Liver (tissue), 9 donors: ENCODE results near the gene AGTRAP. TPM values are rescaled to one million over a fixed set of nuclear protein-coding genes. Genes with fewer than 3 reads are reported as not detected.

Source experiments
- DNase-seq: peaks from one replicate; pipeline ENCODE4 v3.0.0-alpha.2; 2017; ENCODE audit warnings: low spot score
- H3K27ac ChIP-seq, 2 donors: one replicate each; pipeline ENCODE4 v1.7.0; 2013; ENCODE audit warnings: inconsistent platforms in 2 of 2, low read length in 2 of 2, control low read depth in 1 of 2, low read depth in 1 of 2, mild to moderate bottlenecking in 1 of 2
- H3K27me3 ChIP-seq, 4 donors: one replicate each; pipeline versions ENCODE4 v1.6.1 to v1.7.0; 2013; ENCODE audit warnings: low read length in 3 of 4, inconsistent platforms in 1 of 4, mild to moderate bottlenecking in 1 of 4, moderate library complexity in 1 of 4; ENCODE audit not compliant: control insufficient read depth in 4 of 4, insufficient read depth in 4 of 4
- H3K36me3 ChIP-seq, 4 donors: one replicate each; pipeline versions ENCODE4 v1.6.1 to v1.7.0; 2013; ENCODE audit warnings: low read length in 3 of 4, mild to moderate bottlenecking in 3 of 4, low read depth in 1 of 4, moderate library complexity in 1 of 4; ENCODE audit not compliant: control insufficient read depth in 4 of 4, insufficient read depth in 3 of 4
- H3K4me1 ChIP-seq, 4 donors: one replicate each; pipeline versions ENCODE4 v1.6.1 to v1.7.0; 2013; ENCODE audit warnings: low read length in 3 of 4, mild to moderate bottlenecking in 3 of 4, moderate library complexity in 1 of 4; ENCODE audit not compliant: control insufficient read depth in 4 of 4, insufficient read depth in 4 of 4
- H3K4me3 ChIP-seq, 3 donors: one replicate each; pipeline versions ENCODE4 v1.6.1 to v1.7.0; 2013; ENCODE audit warnings: low read length in 3 of 3, control low read depth in 1 of 3, low read depth in 1 of 3, mild to moderate bottlenecking in 1 of 3
- H3K9ac ChIP-seq, 2 donors: one replicate each; pipeline ENCODE4 v1.7.0; 2013; ENCODE audit warnings: low read length in 2 of 2, mild to moderate bottlenecking in 2 of 2, moderate library complexity in 2 of 2, control low read depth in 1 of 2, low read depth in 1 of 2
- H3K9me3 ChIP-seq, 4 donors: one replicate each; pipeline versions ENCODE4 v1.6.1 to v1.7.0; 2013; ENCODE audit warnings: low read length in 3 of 4; ENCODE audit not compliant: control insufficient read depth in 4 of 4
- EGR1 ChIP-seq, 2 donors: IDR thresholded peaks; 2 replicates each; pipeline ENCODE4 v1.6.1; 2016 to 2018; ENCODE audit warnings: antibody characterized with exemption in 2 of 2, low read depth in 2 of 2
- FOXA1 ChIP-seq: IDR thresholded peaks from 2 replicates; pipeline ENCODE4 v1.6.1; 2016; ENCODE audit warnings: antibody characterized with exemption
- JUND ChIP-seq, 2 donors: IDR thresholded peaks; 2 replicates each; pipeline ENCODE4 v1.6.1; 2016; ENCODE audit warnings: antibody characterized with exemption in 2 of 2
- NR2F2 ChIP-seq: IDR thresholded peaks from 2 replicates; pipeline ENCODE4 v1.6.1; 2016; ENCODE audit warnings: antibody characterized with exemption
- RXRA ChIP-seq, 2 donors: IDR thresholded peaks; 2 replicates each; pipeline ENCODE4 v1.6.1; 2017 to 2018; ENCODE audit warnings: antibody characterized with exemption in 2 of 2, mild to moderate bottlenecking in 1 of 2
- SP1 ChIP-seq: IDR thresholded peaks from 2 replicates; pipeline ENCODE4 v1.6.1; 2018; ENCODE audit warnings: antibody characterized with exemption, mild to moderate bottlenecking
- TAF1 ChIP-seq: conservative IDR thresholded peaks from 2 replicates; pipeline ENCODE4 v1.6.1; 2016; ENCODE audit warnings: antibody characterized with exemption, mild to moderate bottlenecking
- YY1 ChIP-seq: IDR thresholded peaks from 2 replicates; pipeline ENCODE4 v1.6.1; 2016; ENCODE audit warnings: antibody characterized with exemption, mild to moderate bottlenecking
- WGBS: extraction: QIAGEN DNeasy Blood & Tissue Kit; methylation state at CpG from one replicate; pipeline ENCODE4 v1.1.7; 2013; 5-methylcytosine and 5-hydroxymethylcytosine counted together
- polyA plus RNA-seq, 2 donors: library from polyadenylated mRNA; stranded (reverse) in 1 of 2; unstranded in 1 of 2; fragments of 200-250 nt in 1 of 2; fragments of >200 nt in 1 of 2; fragmentation: Nextera tagmentation in 1 of 2; extraction: Ambion mirVana in 1 of 2; gene quantifications; one replicate each; pipeline versions ENCODE4 v1.2.1 to v1.2.3, GENCODE V29; 2013 to 2015
- total RNA-seq, 2 donors: library from RNA; depleted of rRNA; stranded (reverse); fragments of >200 nt; gene quantifications; one replicate each; pipeline ENCODE4 v1.2.3, GENCODE V29; 2014
- TF ChIP-seq, protein P1 (sequence below): IDR thresholded peaks from 2 replicates; pipeline ENCODE4 v1.6.1; 2016; ENCODE audit warnings: antibody characterized with exemption, mild to moderate bottlenecking
- TF ChIP-seq, protein P2 (sequence below): fragments of 150-350 bp; IDR thresholded peaks from 2 replicates; pipeline ENCODE4 v1.5.1; 2017; ENCODE audit warnings: improper control_type of control experiment, low read depth, low read length; ENCODE audit not compliant: missing input control
- donor health status: healthy.
- donor health status: healthy.
- donor health status: healthy.
- donor health status: healthy.
- donor health status: healthy.

AGTRAP gene
- total and polyA plus RNA-seq, 4 donors, result 8.5 to 19.3 (median 17.5) TPM

DNA sequence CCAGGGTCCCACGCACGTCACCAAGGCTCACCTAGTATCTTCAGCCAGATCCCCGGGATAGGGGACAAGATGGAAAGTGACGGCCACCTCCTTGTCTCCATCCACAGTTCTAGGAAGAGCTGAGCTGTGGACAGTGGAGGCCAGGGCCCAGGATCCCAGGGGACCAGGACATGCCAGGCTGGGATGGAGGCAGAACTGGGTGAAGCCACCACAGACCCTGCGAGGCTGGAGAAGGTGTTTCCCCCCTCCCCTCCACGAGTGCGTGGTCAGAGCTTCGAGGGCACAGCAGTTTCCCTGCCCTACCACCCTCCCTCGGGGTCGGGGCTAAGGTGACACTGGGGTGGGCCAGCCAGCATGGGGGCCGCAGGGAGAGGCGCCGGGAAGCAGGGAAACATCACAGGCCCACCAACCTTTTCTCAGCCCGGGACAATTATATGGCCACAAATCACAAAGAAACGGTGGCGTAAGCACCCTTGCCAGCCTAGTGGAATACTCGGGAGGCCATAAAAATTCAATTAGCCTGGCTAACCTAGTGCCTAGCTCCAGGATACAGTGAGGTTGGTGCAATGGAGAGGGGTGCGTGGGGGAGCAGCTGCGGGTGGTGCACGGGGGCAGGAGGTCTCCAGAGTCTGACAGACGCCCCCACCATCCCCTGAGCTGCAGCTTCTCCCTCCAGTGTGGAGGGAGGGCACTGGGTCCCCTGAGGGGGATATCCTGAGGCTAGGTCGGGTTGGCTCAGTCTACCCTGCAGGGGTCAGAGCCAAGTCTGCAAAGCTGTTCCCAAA, 31.1 kb upstream of the AGTRAP start:
- Histone ChIP-seq H3K4me1 (peaks cover 0 to 9% (median 5%) of the 10 kb centered on the region in 4 donors), H3K4me3 (no peak overlapping the region), H3K9ac (no peak overlapping the region), H3K27me3 (no peaks in the 10 kb centered on the region), H3K27ac (no peak overlapping the region), H3K36me3 (no peaks in the 10 kb centered on the region), H3K9me3 (no peaks in the 10 kb centered on the region)
- TF ChIP-seq NR2F2 (no peak), SP1 (no peak), YY1 (no peak), RXRA (IDR thresholded peaks at IDR 0.05) (no peak), TAF1 (no peak), FOXA1 (no peak), EGR1 (IDR thresholded peaks at IDR 0.05; ENCODE audit: low read depth in 2 of 2) (no peak), JUND (IDR thresholded peaks at IDR 0.05) (no peak)
- TF ChIP-seq, protein P1, sequence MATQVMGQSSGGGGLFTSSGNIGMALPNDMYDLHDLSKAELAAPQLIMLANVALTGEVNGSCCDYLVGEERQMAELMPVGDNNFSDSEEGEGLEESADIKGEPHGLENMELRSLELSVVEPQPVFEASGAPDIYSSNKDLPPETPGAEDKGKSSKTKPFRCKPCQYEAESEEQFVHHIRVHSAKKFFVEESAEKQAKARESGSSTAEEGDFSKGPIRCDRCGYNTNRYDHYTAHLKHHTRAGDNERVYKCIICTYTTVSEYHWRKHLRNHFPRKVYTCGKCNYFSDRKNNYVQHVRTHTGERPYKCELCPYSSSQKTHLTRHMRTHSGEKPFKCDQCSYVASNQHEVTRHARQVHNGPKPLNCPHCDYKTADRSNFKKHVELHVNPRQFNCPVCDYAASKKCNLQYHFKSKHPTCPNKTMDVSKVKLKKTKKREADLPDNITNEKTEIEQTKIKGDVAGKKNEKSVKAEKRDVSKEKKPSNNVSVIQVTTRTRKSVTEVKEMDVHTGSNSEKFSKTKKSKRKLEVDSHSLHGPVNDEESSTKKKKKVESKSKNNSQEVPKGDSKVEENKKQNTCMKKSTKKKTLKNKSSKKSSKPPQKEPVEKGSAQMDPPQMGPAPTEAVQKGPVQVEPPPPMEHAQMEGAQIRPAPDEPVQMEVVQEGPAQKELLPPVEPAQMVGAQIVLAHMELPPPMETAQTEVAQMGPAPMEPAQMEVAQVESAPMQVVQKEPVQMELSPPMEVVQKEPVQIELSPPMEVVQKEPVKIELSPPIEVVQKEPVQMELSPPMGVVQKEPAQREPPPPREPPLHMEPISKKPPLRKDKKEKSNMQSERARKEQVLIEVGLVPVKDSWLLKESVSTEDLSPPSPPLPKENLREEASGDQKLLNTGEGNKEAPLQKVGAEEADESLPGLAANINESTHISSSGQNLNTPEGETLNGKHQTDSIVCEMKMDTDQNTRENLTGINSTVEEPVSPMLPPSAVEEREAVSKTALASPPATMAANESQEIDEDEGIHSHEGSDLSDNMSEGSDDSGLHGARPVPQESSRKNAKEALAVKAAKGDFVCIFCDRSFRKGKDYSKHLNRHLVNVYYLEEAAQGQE, result no peak
- TF ChIP-seq, protein P2, sequence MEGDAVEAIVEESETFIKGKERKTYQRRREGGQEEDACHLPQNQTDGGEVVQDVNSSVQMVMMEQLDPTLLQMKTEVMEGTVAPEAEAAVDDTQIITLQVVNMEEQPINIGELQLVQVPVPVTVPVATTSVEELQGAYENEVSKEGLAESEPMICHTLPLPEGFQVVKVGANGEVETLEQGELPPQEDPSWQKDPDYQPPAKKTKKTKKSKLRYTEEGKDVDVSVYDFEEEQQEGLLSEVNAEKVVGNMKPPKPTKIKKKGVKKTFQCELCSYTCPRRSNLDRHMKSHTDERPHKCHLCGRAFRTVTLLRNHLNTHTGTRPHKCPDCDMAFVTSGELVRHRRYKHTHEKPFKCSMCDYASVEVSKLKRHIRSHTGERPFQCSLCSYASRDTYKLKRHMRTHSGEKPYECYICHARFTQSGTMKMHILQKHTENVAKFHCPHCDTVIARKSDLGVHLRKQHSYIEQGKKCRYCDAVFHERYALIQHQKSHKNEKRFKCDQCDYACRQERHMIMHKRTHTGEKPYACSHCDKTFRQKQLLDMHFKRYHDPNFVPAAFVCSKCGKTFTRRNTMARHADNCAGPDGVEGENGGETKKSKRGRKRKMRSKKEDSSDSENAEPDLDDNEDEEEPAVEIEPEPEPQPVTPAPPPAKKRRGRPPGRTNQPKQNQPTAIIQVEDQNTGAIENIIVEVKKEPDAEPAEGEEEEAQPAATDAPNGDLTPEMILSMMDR, result no peak
- DNase-seq, result no peak
- WGBS, result 73% methylated on average over 22 of the region's 22 CpGs

DNA sequence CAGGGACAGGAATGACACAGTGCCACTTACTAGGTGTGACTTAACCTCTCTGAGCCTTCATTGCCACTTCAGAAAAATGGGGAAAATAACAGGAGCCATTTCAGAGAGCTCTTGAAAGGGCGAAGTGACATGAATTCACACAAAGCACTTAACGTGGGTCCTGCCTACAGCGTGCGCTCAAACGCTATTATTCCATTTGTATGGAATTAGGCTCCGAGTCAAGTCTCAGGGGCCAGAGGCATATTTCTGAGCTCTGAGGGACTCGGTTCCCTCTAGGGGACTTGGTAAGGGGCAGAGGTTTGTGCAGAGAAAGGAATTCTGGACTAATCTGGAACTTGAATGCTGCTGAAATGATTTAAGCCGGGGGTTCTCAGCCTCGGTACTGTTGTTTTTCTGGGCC, 30.3 kb upstream of the AGTRAP start:
- WGBS, result 93% methylated on average over 9 of the region's 9 CpGs
- no peak overlapping the region for H3K4me3 ChIP-seq
- H3K27me3 ChIP-seq, result no peaks in the 10 kb centered on the region
- no peak overlapping the region for H3K9ac ChIP-seq
- no peaks in the 10 kb centered on the region for H3K9me3 ChIP-seq
- no peak for DNase-seq
- H3K36me3 ChIP-seq, result no peaks in the 10 kb centered on the region
- H3K4me1 ChIP-seq, result peaks cover 0 to 9% (median 5%) of the 10 kb centered on the region in 4 donors
- TF ChIP-seq, protein P1, result no peak
- H3K27ac ChIP-seq, result no peak overlapping the region
